HepG2 (cell line): ENCODE measurements around the gene LIME1. TPM values are rescaled to one million over a fixed set of nuclear protein-coding genes. Genes with fewer than 3 reads are reported as not detected.

Experiments
- ATF7-NPFF ChIP-seq: sonication (generic); formaldehyde crosslinking; IDR thresholded peaks from 2 replicates; pipeline ENCODE4 v1.8.1; 2023; ENCODE audit warnings: mild to moderate bottlenecking, low read depth, missing genetic modification reagents, moderate library complexity
- CBX2 ChIP-seq, 2 experiments: fragments of 200-600 bp in 1 of 2; sonication (generic); formaldehyde crosslinking in 1 of 2; IDR thresholded peaks; 2 replicates each; pipeline versions ENCODE4 v1.7.0 to v1.8.1; 2018 to 2022; ENCODE audit warnings: low read depth in 2 of 2, low read length in 1 of 2, mild to moderate bottlenecking in 1 of 2, missing genetic modification reagents in 1 of 2
- FOXC1 ChIP-seq: sonication (generic); formaldehyde crosslinking; IDR thresholded peaks from 2 replicates; pipeline ENCODE4 v1.8.0; 2022; ENCODE audit warnings: mild to moderate bottlenecking, missing genetic modification reagents, borderline replicate concordance
- HES4 ChIP-seq: sonication (generic); formaldehyde crosslinking; IDR thresholded peaks from 2 replicates; pipeline ENCODE4 v1.9.0; 2021; ENCODE audit warnings: mild to moderate bottlenecking, missing genetic modification reagents, borderline replicate concordance
- MLLT10 ChIP-seq: sonication (generic); formaldehyde crosslinking; IDR thresholded peaks from 2 replicates; pipeline ENCODE4 v1.4.0; 2020; ENCODE audit warnings: missing genetic modification reagents
- MZF1 ChIP-seq: sonication (generic); formaldehyde crosslinking; IDR thresholded peaks from 2 replicates; pipeline ENCODE4 v1.8.1; 2023; ENCODE audit warnings: mild to moderate bottlenecking, missing genetic modification reagents, borderline replicate concordance
- NCOA1 ChIP-seq: sonication (generic); formaldehyde crosslinking; IDR thresholded peaks from 2 replicates; pipeline ENCODE4 v1.9.0; 2021; ENCODE audit warnings: missing genetic modification reagents
- NRL ChIP-seq: sonication (generic); formaldehyde crosslinking; IDR thresholded peaks from 2 replicates; pipeline ENCODE4 v1.5.0; 2020; ENCODE audit warnings: missing genetic modification reagents, mild to moderate bottlenecking, moderate library complexity, borderline replicate concordance
- ZNF224 ChIP-seq: sonication (generic); formaldehyde crosslinking; IDR thresholded peaks from 2 replicates; pipeline ENCODE4 v1.5.0; 2020; ENCODE audit warnings: mild to moderate bottlenecking, missing genetic modification reagents
- ZNF414 ChIP-seq: sonication (generic); formaldehyde crosslinking; IDR thresholded peaks from 2 replicates; pipeline ENCODE4 v1.5.0; 2020; ENCODE audit warnings: missing genetic modification reagents
- ZNF468 ChIP-seq: sonication (generic); formaldehyde crosslinking; IDR thresholded peaks from 2 replicates; pipeline ENCODE4 v1.8.0; 2022; ENCODE audit warnings: mild to moderate bottlenecking, moderate library complexity, missing genetic modification reagents
- ZNF605 ChIP-seq: sonication (generic); formaldehyde crosslinking; IDR thresholded peaks from 2 replicates; pipeline ENCODE4 v1.8.0; 2022; ENCODE audit warnings: mild to moderate bottlenecking, missing genetic modification reagents
- ZNF724P ChIP-seq: sonication (generic); formaldehyde crosslinking; IDR thresholded peaks from 2 replicates; pipeline ENCODE4 v1.8.0; 2022; ENCODE audit warnings: missing genetic modification reagents, borderline replicate concordance
- ZSCAN29 ChIP-seq: sonication (generic); formaldehyde crosslinking; conservative IDR thresholded peaks from 2 replicates; pipeline ENCODE4 v1.4.0; 2020; ENCODE audit warnings: mild to moderate bottlenecking, missing genetic modification reagents
- polyA plus RNA-seq, 8 experiments: library from polyadenylated mRNA; depleted of rRNA in 3 of 8; stranded (reverse) in 7 of 8; unstranded in 1 of 8; fragments of >200 nt; fragmentation: Illumina TruSeq in 4 of 8; extraction: Trizol in 4 of 8; gene quantifications; 2 replicates each; pipeline versions ENCODE4 v1.2.1 to v1.2.3, GENCODE V29; 2011 to 2016; ENCODE audit warnings: low read depth in 4 of 8, missing spikeins in 1 of 8, mixed read lengths in 1 of 8; ENCODE audit not compliant: insufficient read depth in 1 of 8
- total RNA-seq, 5 experiments: library from RNA; depleted of rRNA; stranded (reverse); fragments of >200 nt; fragmentation: Illumina TruSeq; extraction: Trizol; gene quantifications; 2 replicates each; pipeline ENCODE4 v1.2.3, GENCODE V29; 2016; ENCODE audit warnings: low read depth in 1 of 5
- TF ChIP-seq, protein P1 (sequence below): sonication (generic); formaldehyde crosslinking; IDR thresholded peaks from 2 replicates; pipeline ENCODE4 v1.4.0; 2020; ENCODE audit warnings: mild to moderate bottlenecking, low read depth, missing genetic modification reagents
- TF ChIP-seq, protein P2 (sequence below): sonication (generic); formaldehyde crosslinking; IDR thresholded peaks from 2 replicates; pipeline ENCODE4 v1.9.0; 2021; ENCODE audit warnings: missing genetic modification reagents, borderline replicate concordance

The LIME1 gene
- total and polyA plus RNA-seq, 2 of the 13 experiments (the other 11 are each of a cell fraction or from before 2014, with no cell fraction given) = 13.0 to 61.5 TPM

- TF ChIP-seq, protein P1, sequence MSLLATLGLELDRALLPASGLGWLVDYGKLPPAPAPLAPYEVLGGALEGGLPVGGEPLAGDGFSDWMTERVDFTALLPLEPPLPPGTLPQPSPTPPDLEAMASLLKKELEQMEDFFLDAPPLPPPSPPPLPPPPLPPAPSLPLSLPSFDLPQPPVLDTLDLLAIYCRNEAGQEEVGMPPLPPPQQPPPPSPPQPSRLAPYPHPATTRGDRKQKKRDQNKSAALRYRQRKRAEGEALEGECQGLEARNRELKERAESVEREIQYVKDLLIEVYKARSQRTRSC = 0 out of 2 replicates have a peak, but pooled peaks have one; percentile 1
- TF ChIP-seq ZNF724P (CRISPR knock-in tag) (0 out of 2 replicates have a peak, but pooled peaks have one; percentile 20), ZNF605 (CRISPR knock-in tag) (peak; percentile 10; the same call in 1 of the 2 replicates), ZNF414 (CRISPR knock-in tag) (peak; percentile 13; the same call in 1 of the 2 replicates), HES4 (CRISPR knock-in tag) (no peak), FOXC1 (CRISPR knock-in tag) (peak; percentile 53; the same call in 1 of the 2 replicates), ZNF224 (CRISPR knock-in tag) (peak; percentile 8; the same call in 1 of the 2 replicates), MZF1 (peak; percentile 37; the same call in 1 of the 2 replicates), ZNF468 (CRISPR knock-in tag) (peak; percentile 47; the same call in 1 of the 2 replicates), NRL (CRISPR knock-in tag) (0 out of 2 replicates have a peak, but pooled peaks have one; percentile 1), NCOA1 (peak; percentile 25), ATF7-NPFF (peak; percentile 83; the same call in 1 of the 2 replicates), CBX2 (IDR thresholded peaks at IDR 0.05; ENCODE audit: low read depth, low read length) (no peak), CBX2 (CRISPR knock-in tag; IDR thresholded peaks at IDR 0.05; ENCODE audit: low read depth) (no peak), ZSCAN29 (no peak), MLLT10 (no peak)
- TF ChIP-seq, protein P2, sequence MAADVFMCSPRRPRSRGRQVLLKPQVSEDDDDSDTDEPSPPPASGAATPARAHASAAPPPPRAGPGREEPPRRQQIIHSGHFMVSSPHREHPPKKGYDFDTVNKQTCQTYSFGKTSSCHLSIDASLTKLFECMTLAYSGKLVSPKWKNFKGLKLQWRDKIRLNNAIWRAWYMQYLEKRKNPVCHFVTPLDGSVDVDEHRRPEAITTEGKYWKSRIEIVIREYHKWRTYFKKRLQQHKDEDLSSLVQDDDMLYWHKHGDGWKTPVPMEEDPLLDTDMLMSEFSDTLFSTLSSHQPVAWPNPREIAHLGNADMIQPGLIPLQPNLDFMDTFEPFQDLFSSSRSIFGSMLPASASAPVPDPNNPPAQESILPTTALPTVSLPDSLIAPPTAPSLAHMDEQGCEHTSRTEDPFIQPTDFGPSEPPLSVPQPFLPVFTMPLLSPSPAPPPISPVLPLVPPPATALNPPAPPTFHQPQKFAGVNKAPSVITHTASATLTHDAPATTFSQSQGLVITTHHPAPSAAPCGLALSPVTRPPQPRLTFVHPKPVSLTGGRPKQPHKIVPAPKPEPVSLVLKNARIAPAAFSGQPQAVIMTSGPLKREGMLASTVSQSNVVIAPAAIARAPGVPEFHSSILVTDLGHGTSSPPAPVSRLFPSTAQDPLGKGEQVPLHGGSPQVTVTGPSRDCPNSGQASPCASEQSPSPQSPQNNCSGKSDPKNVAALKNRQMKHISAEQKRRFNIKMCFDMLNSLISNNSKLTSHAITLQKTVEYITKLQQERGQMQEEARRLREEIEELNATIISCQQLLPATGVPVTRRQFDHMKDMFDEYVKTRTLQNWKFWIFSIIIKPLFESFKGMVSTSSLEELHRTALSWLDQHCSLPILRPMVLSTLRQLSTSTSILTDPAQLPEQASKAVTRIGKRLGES (CRISPR knock-in tag) = no peak
These were observed 4.9 kb downstream of the LIME1 start (continued) for GRCh38 chr20:63741354-63741675.
